ENCODE data around the gene SEMA3B.

SEMA3B gene

GRCh38 chr3:50314816-50315215 lies 45.9 kb downstream of the SEMA3B start:
- DNase-seq (ENCODE audit: low read depth in 2 of 2) = no peak

- DNase-seq (ENCODE audit: low read depth in 2 of 2) = peak in 1 of 2 donors; percentile 37
These were observed 47.8 kb downstream of the SEMA3B start for GRCh38 chr3:50316657-50317242.

GRCh38 chr3:50317300-50317699 lies 48.4 kb downstream of the SEMA3B start:
- DNase-seq (ENCODE audit: low read depth in 2 of 2) = no peak

GRCh38 chr3:50318163-50318562 lies 49.2 kb downstream of the SEMA3B start:
- DNase-seq (ENCODE audit: low read depth in 2 of 2) = no peak

GRCh38 chr3:50318615-50319014 lies 49.7 kb downstream of the SEMA3B start:
- no peak for DNase-seq (ENCODE audit: low read depth in 2 of 2)

GRCh38 chr3:50319181-50319893 lies 50.4 kb downstream of the SEMA3B start:
- DNase-seq (ENCODE audit: low read depth in 2 of 2) = no peak

GRCh38 chr3:50319894-50320625 lies 51.1 kb downstream of the SEMA3B start:
- no peak for DNase-seq (ENCODE audit: low read depth in 2 of 2)

- DNase-seq (ENCODE audit: low read depth in 2 of 2) = no peak
These were observed 51.9 kb downstream of the SEMA3B start for GRCh38 chr3:50320853-50321335.

- DNase-seq (ENCODE audit: low read depth in 2 of 2) = peak; percentile 42 to 68
These were observed 52.6 kb downstream of the SEMA3B start for GRCh38 chr3:50321336-50322114.

- DNase-seq (ENCODE audit: low read depth in 2 of 2) = no peak
These were observed 53.1 kb downstream of the SEMA3B start for GRCh38 chr3:50322115-50322385.

GRCh38 chr3:50322386-50323091 lies 53.6 kb downstream of the SEMA3B start, which contains the start of gene HYAL2:
Gene HYAL2, minus strand, starts transcription at chr3:50322745. Its CDS starts 2,256 bp downstream, at chr3:50320489.
- no peak for DNase-seq (ENCODE audit: low read depth in 2 of 2)

- no peak for DNase-seq (ENCODE audit: low read depth in 2 of 2)
These were observed 54.2 kb downstream of the SEMA3B start for GRCh38 chr3:50323092-50323600.

- DNase-seq (ENCODE audit: low read depth in 2 of 2) = no peak
These were observed 54.8 kb downstream of the SEMA3B start for GRCh38 chr3:50323614-50324199.

GRCh38 chr3:50324351-50325112 lies 55.6 kb downstream of the SEMA3B start:
- no peak for DNase-seq (ENCODE audit: low read depth in 2 of 2)

- DNase-seq (ENCODE audit: low read depth in 2 of 2) = no peak
These were observed 56.1 kb downstream of the SEMA3B start for GRCh38 chr3:50325113-50325480.

GRCh38 chr3:50325497-50326181 lies 56.7 kb downstream of the SEMA3B start:
- no peak for DNase-seq (ENCODE audit: low read depth in 2 of 2)

- DNase-seq (ENCODE audit: low read depth in 2 of 2) = no peak
These were observed 57.2 kb downstream of the SEMA3B start for GRCh38 chr3:50326182-50326541.

GRCh38 chr3:50327129-50327528 lies 58.2 kb downstream of the SEMA3B start:
- DNase-seq (ENCODE audit: low read depth in 2 of 2) = no peak

All from stimulated activated CD4-positive, alpha-beta T cell treated with anti-CD3 and anti-CD28 coated beads, Interleukin-1b, Interleukin-23, amount 100 ng/mL, for 1 hour (primary cell).